GM12878 (cell line): ENCODE measurements around the gene ATP6V1G3. TPM values are rescaled to one million over a fixed set of nuclear protein-coding genes. Genes with fewer than 3 reads are reported as not detected.

Experiments used
- ATAC-seq: fragments of 200-7000 bp; cut with Tn5 transposase; 3 replicates; pipeline ENCODE4 v1.9.1; 2020; ENCODE audit warnings: mild to moderate bottlenecking, moderate library complexity
- BruUV-seq: library from RNA; stranded (reverse); fragments of 400-500 nt; replicated peaks from 2 replicates; lab custom pipeline; 2021; lab: Mats Ljungman, UMichigan
- CTCF ChIA-PET: fragments of 300-600 bp; sonication (Branson Sonifier 250); formaldehyde crosslinking; extraction: SDS; loops from one replicate; lab custom pipeline; 2021; ENCODE audit warnings: inconsistent platforms; lab: Yijun Ruan, JAX
- POLR2A ChIA-PET: fragments of 350-600 bp; formaldehyde crosslinking; extraction: SDS; loops from one replicate; lab custom pipeline; 2021; ENCODE audit warnings: inconsistent platforms; lab: Charles Lee
- RAD21 ChIA-PET: fragments of 300-600 bp; sonication (Branson Sonifier 250); formaldehyde crosslinking; loops from one replicate; lab custom pipeline; 2023; ENCODE audit warnings: antibody characterized with exemption; ENCODE audit not compliant: unreplicated experiment; lab: Charles Lee
- SMC1A ChIA-PET: fragments of 300-600 bp; sonication (Branson Sonifier 250); formaldehyde crosslinking; loops from one replicate; lab custom pipeline; 2023; ENCODE audit not compliant: unreplicated experiment, uncharacterized antibody; lab: Charles Lee
- DNase-seq: peaks from one replicate; pipeline ENCODE4 v3.0.0-alpha.2; 2011; ENCODE audit warnings: low read depth, low spot score
- FAIRE-seq: peaks from 3 replicates; lab custom pipeline; 2011; peaks lifted over from hg19 to GRCh38; lab: Jason Lieb, UNC
- H2AFZ ChIP-seq: 2 replicates; pipeline ENCODE4 v1.6.0; 2011; ENCODE audit warnings: low read depth, low read length, control low read depth; ENCODE audit not compliant: control insufficient read depth
- H3K27ac ChIP-seq: 2 replicates; pipeline ENCODE4 v1.5.1; 2011; ENCODE audit warnings: control low read depth; ENCODE audit not compliant: control insufficient read depth, insufficient read depth
- H3K27me3 ChIP-seq, 2 experiments: replicated peaks in 1 of 2; 2 replicates each; pipeline versions ENCODE4 v1.6.0 to v1.6.1; 2011; ENCODE audit warnings: low read length in 1 of 2; ENCODE audit not compliant: control insufficient read depth in 2 of 2, insufficient read depth in 2 of 2
- H3K36me3 ChIP-seq, 2 experiments: 2 replicates each; pipeline ENCODE4 v1.5.1; 2011; ENCODE audit warnings: low read length in 1 of 2; ENCODE audit not compliant: control insufficient read depth in 2 of 2, insufficient read depth in 2 of 2
- H3K4me1 ChIP-seq: 2 replicates; pipeline ENCODE4 v1.6.1; 2011; ENCODE audit warnings: mild to moderate bottlenecking, low read length, moderate library complexity, mixed read lengths; ENCODE audit not compliant: control insufficient read depth, insufficient read depth
- H3K4me2 ChIP-seq: 2 replicates; pipeline ENCODE4 v1.6.0; 2011; ENCODE audit warnings: control low read depth; ENCODE audit not compliant: control insufficient read depth, insufficient read depth
- H3K4me3 ChIP-seq: fragments of 200-600 bp; sonication (generic); 2 replicates; pipeline ENCODE4 v1.5.1; 2016
- H3K79me2 ChIP-seq: 2 replicates; pipeline ENCODE4 v1.6.0; 2011; ENCODE audit warnings: low read length; ENCODE audit not compliant: control insufficient read depth, insufficient read depth
- H3K9ac ChIP-seq: 2 replicates; pipeline ENCODE4 v1.8.0; 2011; ENCODE audit warnings: low read length, control low read depth, mixed read lengths; ENCODE audit not compliant: control insufficient read depth, insufficient read depth
- H3K9me3 ChIP-seq: replicated peaks from 3 replicates; pipeline ENCODE4 v1.5.1; 2011; ENCODE audit warnings: mild to moderate bottlenecking, low read length; ENCODE audit not compliant: control insufficient read depth, insufficient read depth
- H4K20me1 ChIP-seq: 2 replicates; pipeline ENCODE4 v1.6.0; 2011; ENCODE audit not compliant: control insufficient read depth, insufficient read depth
- E2F8 ChIP-seq: fragments of 450-650 bp; IDR thresholded peaks from 2 replicates; pipeline ENCODE4 v1.6.1; 2018; ENCODE audit warnings: mild to moderate bottlenecking, low read depth, moderate library complexity; ENCODE audit not compliant: partially characterized antibody
- ELK1 ChIP-seq: IDR thresholded peaks from 2 replicates; pipeline ENCODE4 v1.6.1; 2012; ENCODE audit warnings: low read depth, low read length, improper control_type of control experiment
- ETV6 ChIP-seq, 2 experiments: fragments of 450-650 bp in 1 of 2; IDR thresholded peaks in 1 of 2; conservative IDR thresholded peaks in 1 of 2; 2 replicates each; pipeline ENCODE4 v1.6.1; 2014; ENCODE audit warnings: antibody characterized with exemption in 1 of 2, borderline replicate concordance in 1 of 2, low read depth in 1 of 2, mild to moderate bottlenecking in 1 of 2, moderate library complexity in 1 of 2
- FOXK2 ChIP-seq: fragments of 450-650 bp; IDR thresholded peaks from 2 replicates; pipeline ENCODE4 v1.6.1; 2017; ENCODE audit warnings: mild to moderate bottlenecking, moderate library complexity
- GATAD2B ChIP-seq: fragments of 450-650 bp; conservative IDR thresholded peaks from 2 replicates; pipeline ENCODE4 v1.6.1; 2017; ENCODE audit warnings: low read depth, mild to moderate bottlenecking, moderate library complexity
- JUND ChIP-seq: IDR thresholded peaks from 2 replicates; pipeline ENCODE4 v1.6.1; 2012; ENCODE audit warnings: low read depth, mild to moderate bottlenecking, low read length, improper control_type of control experiment, moderate library complexity
- KAT2A ChIP-seq: conservative IDR thresholded peaks from 2 replicates; pipeline ENCODE4 v1.6.1; 2011; ENCODE audit warnings: low read depth, low read length; ENCODE audit not compliant: control insufficient read depth
- RELA ChIP-seq: fragments of 450-650 bp; IDR thresholded peaks from 2 replicates; pipeline ENCODE4 v1.8.0; 2014; ENCODE audit warnings: borderline replicate concordance; ENCODE audit not compliant: partially characterized antibody
- SREBF1 ChIP-seq: IDR thresholded peaks from 2 replicates; pipeline ENCODE4 v1.6.1; 2012; ENCODE audit warnings: mild to moderate bottlenecking, low read length
- SRF ChIP-seq, 2 experiments: IDR thresholded peaks; 2 replicates each; pipeline ENCODE4 v1.6.1; 2011; ENCODE audit warnings: low read depth in 2 of 2, low read length in 2 of 2, mild to moderate bottlenecking in 1 of 2, moderate library complexity in 1 of 2
- YY1 ChIP-seq: IDR thresholded peaks from 2 replicates; pipeline ENCODE4 v1.6.1; 2011; ENCODE audit warnings: low read depth, mild to moderate bottlenecking, low read length
- ZNF687 ChIP-seq: fragments of 450-650 bp; IDR thresholded peaks from 2 replicates; pipeline ENCODE4 v1.6.1; 2017; ENCODE audit warnings: mild to moderate bottlenecking, moderate library complexity
- WGBS: methylation state at CpG from one replicate; pipeline ENCODE4 v1.1.6; 2016; ENCODE audit warnings: low lambda C conversion rate; ENCODE audit not compliant: insufficient replicate concordance, insufficient coverage; ENCODE audit errors: missing lambda C conversion rate; 5-methylcytosine and 5-hydroxymethylcytosine counted together
- in situ Hi-C: fragments of 300-500 bp; cut with MboI; formaldehyde crosslinking; loops from 9 replicates; pipeline ENCODE4 v1.14.3; 2018; ENCODE audit warnings: mixed read lengths
- intact Hi-C: fragments of 100-400 bp; cut with micrococcal nuclease; formaldehyde crosslinking; loops from one replicate; pipeline ENCODE4 v1.14.2; 2022; ENCODE audit not compliant: unreplicated experiment
- polyA plus RNA-seq, 11 experiments: library from polyadenylated mRNA; depleted of rRNA in 4 of 11; unstranded in 6 of 11; stranded (reverse) in 5 of 11; fragments of >200 nt; fragmentation: Nextera tagmentation in 4 of 11; fragmentation: Illumina TruSeq in 1 of 11; extraction: Ambion mirVana in 4 of 11; extraction: Trizol in 1 of 11; gene quantifications; 1 replicate in 1 of 11; 2 replicates in 10 of 11; pipeline versions ENCODE4 v1.2.1 to v1.2.3, GENCODE V29; 2011 to 2016; ENCODE audit warnings: inconsistent platforms in 2 of 11, missing spikeins in 2 of 11, low read depth in 1 of 11
- total RNA-seq, 4 experiments: library from RNA; depleted of rRNA in 3 of 4; stranded (reverse); fragments of >200 nt in 3 of 4; fragmentation: Illumina TruSeq in 1 of 4; extraction: Trizol in 1 of 4; gene quantifications; 2 replicates each; pipeline versions ENCODE4 v1.2.1 to v1.2.3, GENCODE V29; 2013 to 2021

Gene ATP6V1G3
- total and polyA plus RNA-seq, 10 of the 15 experiments (the other 5 are each of a cell fraction or from before 2014, with no cell fraction given), result 0.22 TPM; not detected in 9

GRCh38 chr1:198588845-198589244, 48.4 kb upstream of the ATP6V1G3 start (continued):
- TF ChIP-seq SREBF1, result no peak
- TF ChIP-seq FOXK2, result no peak
- no peak for TF ChIP-seq YY1
- TF ChIP-seq RELA, result no peak

GRCh38 chr1:198584163-198584562, 43.7 kb upstream of the ATP6V1G3 start:
- SMC1A ChIA-PET, result no interaction called here
- WGBS, result 96% methylated on average over 25 of the region's 26 CpGs
- Histone ChIP-seq H3K79me2 (no peaks in the 10 kb centered on the region), H3K9me3 (peaks cover 2% of the 10 kb centered on the region), H4K20me1 (no peaks in the 10 kb centered on the region), H3K27me3 (no peaks in the 10 kb centered on the region), H2AFZ (no peak overlapping the region), H3K9ac (no peak overlapping the region), H3K4me2 (no peak overlapping the region), H3K36me3 (no peaks in the 10 kb centered on the region), H3K4me1 (no peaks in the 10 kb centered on the region), H3K4me3 (no peak overlapping the region), H3K27ac (no peak overlapping the region)
- intact Hi-C loops, result no loop called here
- FAIRE-seq, result no peak
- CTCF ChIA-PET, result no interaction called here
- in situ Hi-C loops, result no loop called here
- ATAC-seq, result no peak
- no TSS peak for BruUV-seq
- RAD21 ChIA-PET, result interaction anchor here (1.3 kb wide), 1 partner anchor 9 kb away, joined by 3 read pairs; no protein-coding TSS in a partner anchor
- no peak for DNase-seq
- POLR2A ChIA-PET, result no interaction called here
- TF ChIP-seq ELK1 (no peak), KAT2A (no peak), RELA (no peak), JUND (no peak), ETV6 (conservative IDR thresholded peaks at IDR 0.05 in 1 of 2, IDR thresholded peaks at IDR 0.05 in 1 of 2; ENCODE audit: borderline replicate concordance in 1 of 2, low read depth in 1 of 2) (no peak), ZNF687 (no peak), FOXK2 (no peak), E2F8 (no peak), SRF (IDR thresholded peaks at IDR 0.05; ENCODE audit: low read depth in 2 of 2, low read length in 2 of 2) (no peak), GATAD2B (no peak)
